ENCODE measurements around the gene HIRA.

The HIRA gene

DNA sequence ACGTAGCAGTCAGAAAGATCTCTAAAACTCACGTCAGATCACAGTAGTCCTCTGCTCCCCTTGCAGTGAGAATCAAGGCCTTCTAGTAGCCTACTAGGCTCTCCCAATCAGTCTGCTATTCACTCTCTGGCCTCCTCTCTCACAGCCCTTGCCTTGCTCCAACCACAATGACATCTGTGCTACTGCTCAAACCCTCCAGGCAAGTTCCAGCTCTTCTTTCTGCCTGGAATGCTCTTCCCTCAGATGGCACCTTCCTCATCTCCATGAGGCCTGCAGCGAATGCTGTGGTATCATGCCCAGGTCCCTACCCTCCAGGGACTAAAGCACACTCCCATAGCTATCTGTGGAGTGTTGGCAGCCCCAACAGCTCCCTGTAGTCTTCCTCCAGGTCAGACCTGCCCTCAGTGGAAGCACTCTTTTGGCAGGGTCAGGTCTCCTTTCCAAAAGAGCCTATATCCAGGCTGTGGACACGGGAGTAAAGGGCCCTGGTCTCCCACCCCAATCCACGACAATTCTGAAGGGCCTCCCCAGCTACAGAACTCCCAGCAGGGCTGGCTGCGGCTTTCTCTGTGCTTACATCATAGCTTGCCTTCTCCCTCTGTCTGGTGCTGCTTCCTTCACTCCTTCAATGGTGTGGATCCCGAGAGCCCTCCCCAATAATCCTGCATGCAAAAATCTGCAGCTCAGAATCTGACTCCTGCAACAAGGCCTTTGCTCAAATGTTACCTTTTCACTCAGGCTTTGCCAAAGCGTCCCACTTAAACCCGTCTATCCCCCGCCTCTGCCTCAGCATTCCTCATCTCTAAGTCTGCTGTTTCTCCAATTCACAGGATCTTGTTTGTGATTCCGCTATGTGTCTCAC, 8.9 kb downstream of the HIRA start:
- TF ChIP-seq, protein P1, sequence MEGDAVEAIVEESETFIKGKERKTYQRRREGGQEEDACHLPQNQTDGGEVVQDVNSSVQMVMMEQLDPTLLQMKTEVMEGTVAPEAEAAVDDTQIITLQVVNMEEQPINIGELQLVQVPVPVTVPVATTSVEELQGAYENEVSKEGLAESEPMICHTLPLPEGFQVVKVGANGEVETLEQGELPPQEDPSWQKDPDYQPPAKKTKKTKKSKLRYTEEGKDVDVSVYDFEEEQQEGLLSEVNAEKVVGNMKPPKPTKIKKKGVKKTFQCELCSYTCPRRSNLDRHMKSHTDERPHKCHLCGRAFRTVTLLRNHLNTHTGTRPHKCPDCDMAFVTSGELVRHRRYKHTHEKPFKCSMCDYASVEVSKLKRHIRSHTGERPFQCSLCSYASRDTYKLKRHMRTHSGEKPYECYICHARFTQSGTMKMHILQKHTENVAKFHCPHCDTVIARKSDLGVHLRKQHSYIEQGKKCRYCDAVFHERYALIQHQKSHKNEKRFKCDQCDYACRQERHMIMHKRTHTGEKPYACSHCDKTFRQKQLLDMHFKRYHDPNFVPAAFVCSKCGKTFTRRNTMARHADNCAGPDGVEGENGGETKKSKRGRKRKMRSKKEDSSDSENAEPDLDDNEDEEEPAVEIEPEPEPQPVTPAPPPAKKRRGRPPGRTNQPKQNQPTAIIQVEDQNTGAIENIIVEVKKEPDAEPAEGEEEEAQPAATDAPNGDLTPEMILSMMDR (IDR thresholded peaks at IDR 0.05; ENCODE audit: low read depth, low read length, missing control alignments): no peak
- no peak overlapping the region for H3K4me3 ChIP-seq (ENCODE audit: low read depth, low read length)
- in situ Hi-C loops (cut with HindIII; ENCODE audit: low sequenced_read_pairs): no loop called here
- no peak for DNase-seq (ENCODE audit: low read depth)

GRCh38 chr22:19420321-19420720, 11.2 kb downstream of the HIRA start:
- DNase-seq (ENCODE audit: low read depth): no peak
- H3K4me3 ChIP-seq (ENCODE audit: low read depth, low read length): no peak overlapping the region
- in situ Hi-C loops (cut with HindIII; ENCODE audit: low sequenced_read_pairs): no loop called here
- TF ChIP-seq, protein P1 (IDR thresholded peaks at IDR 0.05; ENCODE audit: low read depth, low read length, missing control alignments): no peak

DNA sequence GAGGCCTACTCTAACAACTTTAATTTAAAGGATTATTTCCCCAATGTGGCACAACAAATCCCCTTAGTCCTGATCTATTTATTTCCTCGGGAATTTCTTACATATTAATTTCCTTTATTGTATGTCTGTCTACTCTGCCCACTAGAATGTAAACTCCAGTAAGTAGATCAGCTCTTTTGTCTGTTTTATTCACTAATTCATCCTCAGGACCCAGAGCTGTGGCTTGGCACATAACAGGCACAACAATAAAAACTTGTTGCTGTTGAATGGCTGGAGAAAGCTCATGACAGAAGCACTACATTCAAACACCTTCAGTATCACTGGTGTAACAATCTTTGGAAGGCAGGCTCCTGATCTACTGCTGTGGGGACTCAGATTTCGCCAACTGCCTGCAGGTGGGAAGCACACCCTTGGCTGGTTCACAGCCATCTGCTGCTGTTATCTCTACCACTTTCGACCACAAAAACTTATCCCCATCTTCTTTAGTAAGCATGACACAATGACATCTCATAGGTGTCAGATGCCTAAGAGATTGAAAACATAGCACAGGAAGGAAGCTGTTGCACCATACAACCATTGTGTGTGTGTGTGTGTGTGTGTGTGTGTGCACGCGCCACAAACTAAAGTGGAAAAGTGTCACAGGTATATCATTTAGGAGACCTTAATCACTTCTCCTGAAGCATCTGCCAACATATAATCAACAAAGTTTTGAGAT, 11.9 kb downstream of the HIRA start:
- in situ Hi-C loops (cut with HindIII; ENCODE audit: low sequenced_read_pairs): no loop called here
- DNase-seq (ENCODE audit: low read depth): no peak
- H3K4me3 ChIP-seq (ENCODE audit: low read depth, low read length): no peak overlapping the region
- TF ChIP-seq, protein P1 (IDR thresholded peaks at IDR 0.05; ENCODE audit: low read depth, low read length, missing control alignments): no peak

GRCh38 chr22:19419086-19419463, 12.5 kb downstream of the HIRA start:
- in situ Hi-C loops (cut with HindIII; ENCODE audit: low sequenced_read_pairs): no loop called here
- no peak overlapping the region for H3K4me3 ChIP-seq (ENCODE audit: low read depth, low read length)
- TF ChIP-seq, protein P1 (IDR thresholded peaks at IDR 0.05; ENCODE audit: low read depth, low read length, missing control alignments): no peak
- DNase-seq (ENCODE audit: low read depth): no peak

- TF ChIP-seq, protein P1 (IDR thresholded peaks at IDR 0.05; ENCODE audit: low read depth, low read length, missing control alignments): no peak
- in situ Hi-C loops (cut with HindIII; ENCODE audit: low sequenced_read_pairs): no loop called here
- H3K4me3 ChIP-seq (ENCODE audit: low read depth, low read length): no peak overlapping the region
- no peak for DNase-seq (ENCODE audit: low read depth)
Observed at GRCh38 chr22:19412923-19413322, 18.6 kb downstream of the HIRA start.

GRCh38 chr22:19412478-19412877, 19.1 kb downstream of the HIRA start:
- no peak for DNase-seq (ENCODE audit: low read depth)
- in situ Hi-C loops (cut with HindIII; ENCODE audit: low sequenced_read_pairs): no loop called here
- H3K4me3 ChIP-seq (ENCODE audit: low read depth, low read length): no peak overlapping the region
- TF ChIP-seq, protein P1 (IDR thresholded peaks at IDR 0.05; ENCODE audit: low read depth, low read length, missing control alignments): no peak

Data from astrocyte of the cerebellum (primary cell).